NT2/D1 (cell line): ENCODE results near the gene HMGN4.

Experiments used
- DNase-seq: peaks from one replicate; pipeline ENCODE4 v3.0.0-alpha.2; 2011; ENCODE audit warnings: low read depth, low spot score
- H3K27me3 ChIP-seq: 2 replicates; pipeline ENCODE4 v1.6.0; 2011; ENCODE audit warnings: mild to moderate bottlenecking; ENCODE audit not compliant: insufficient read length, insufficient read depth
- H3K36me3 ChIP-seq: 2 replicates; pipeline ENCODE4 v1.6.1; 2011; ENCODE audit warnings: mild to moderate bottlenecking, low read length, mixed read lengths; ENCODE audit not compliant: insufficient read depth, insufficient read length
- H3K4me1 ChIP-seq: 2 replicates; pipeline ENCODE4 v1.5.1; 2011; ENCODE audit not compliant: insufficient read depth, insufficient read length
- H3K4me3 ChIP-seq: 2 replicates; pipeline ENCODE4 v1.5.1; 2011; ENCODE audit warnings: low read depth; ENCODE audit not compliant: insufficient read length
- H3K9ac ChIP-seq: 2 replicates; pipeline ENCODE4 v1.6.0; 2011; ENCODE audit warnings: low read depth; ENCODE audit not compliant: insufficient read length
- H3K9me3 ChIP-seq: 2 replicates; pipeline ENCODE4 v1.5.1; 2011; ENCODE audit warnings: mild to moderate bottlenecking, low read length; ENCODE audit not compliant: insufficient read depth
- SUZ12 ChIP-seq: IDR thresholded peaks from 2 replicates; pipeline ENCODE4 v1.6.1; 2011; ENCODE audit not compliant: insufficient read length, insufficient read depth; ENCODE audit errors: extremely low read depth
- YY1 ChIP-seq: IDR thresholded peaks from 2 replicates; pipeline ENCODE4 v1.6.1; 2011; ENCODE audit not compliant: insufficient read length, insufficient read depth
- ZNF274 ChIP-seq: IDR thresholded peaks from 2 replicates; pipeline ENCODE4 v1.6.1; 2011; ENCODE audit warnings: mild to moderate bottlenecking, low read depth, low read length

Gene HMGN4

GRCh38 chr6:26525838-26526237 lies 12.3 kb upstream of the HMGN4 start:
- no peaks in the 10 kb centered on the region for H3K9me3 ChIP-seq
- TF ChIP-seq ZNF274: no peak
- TF ChIP-seq YY1: no peak
- TF ChIP-seq SUZ12: no peak
- H3K9ac ChIP-seq: no peak overlapping the region

GRCh38 chr6:26526928-26527327 lies 11.2 kb upstream of the HMGN4 start:
- H3K9me3 ChIP-seq: no peaks in the 10 kb centered on the region
- TF ChIP-seq SUZ12 (no peak), YY1 (no peak)
- no peak for DNase-seq
- H3K9ac ChIP-seq: no peak overlapping the region
- H3K4me3 ChIP-seq: no peak overlapping the region
- no peaks in the 10 kb centered on the region for H3K27me3 ChIP-seq
- H3K36me3 ChIP-seq: no peaks in the 10 kb centered on the region
- peaks cover 2% of the 10 kb centered on the region for H3K4me1 ChIP-seq

More at GRCh38 chr6:26525838-26526237, 12.3 kb upstream of the HMGN4 start:
- H3K36me3 ChIP-seq: no peaks in the 10 kb centered on the region
- DNase-seq: no peak
- no peak overlapping the region for H3K4me3 ChIP-seq
- no peaks in the 10 kb centered on the region for H3K27me3 ChIP-seq
- H3K4me1 ChIP-seq: peaks cover 2% of the 10 kb centered on the region

- Histone ChIP-seq H3K9ac (no peak overlapping the region), H3K4me1 (peaks cover 2% of the 10 kb centered on the region), H3K4me3 (no peak overlapping the region), H3K9me3 (no peaks in the 10 kb centered on the region), H3K27me3 (no peaks in the 10 kb centered on the region), H3K36me3 (no peaks in the 10 kb centered on the region)
- no peak for DNase-seq
- TF ChIP-seq YY1: no peak
Measured at GRCh38 chr6:26530203-26530602, 8.0 kb upstream of the HMGN4 start.

- no peak for DNase-seq
- H3K4me1 ChIP-seq: peaks cover 2% of the 10 kb centered on the region
- no peaks in the 10 kb centered on the region for H3K9me3 ChIP-seq
- no peak for TF ChIP-seq ZNF274
- TF ChIP-seq SUZ12: no peak
- TF ChIP-seq YY1: no peak
- no peak overlapping the region for H3K9ac ChIP-seq
- H3K4me3 ChIP-seq: no peak overlapping the region
- H3K27me3 ChIP-seq: no peaks in the 10 kb centered on the region
- no peaks in the 10 kb centered on the region for H3K36me3 ChIP-seq
Measured at GRCh38 chr6:26531897-26532296, 6.3 kb upstream of the HMGN4 start.

GRCh38 chr6:26532699-26533531 lies 5.3 kb upstream of the HMGN4 start:
- H3K4me1 ChIP-seq: peaks cover 2% of the 10 kb centered on the region
- TF ChIP-seq ZNF274 (no peak), YY1 (no peak), SUZ12 (no peak)
- no peaks in the 10 kb centered on the region for H3K9me3 ChIP-seq
- H3K9ac ChIP-seq: peak overlapping the region; percentile 69
- no peaks in the 10 kb centered on the region for H3K27me3 ChIP-seq
- peak overlapping the region; percentile 53 for H3K4me3 ChIP-seq
- H3K36me3 ChIP-seq: no peaks in the 10 kb centered on the region
- DNase-seq: no peak

GRCh38 chr6:26533532-26533931 lies 4.6 kb upstream of the HMGN4 start:
- Histone ChIP-seq H3K9me3 (no peaks in the 10 kb centered on the region), H3K27me3 (no peaks in the 10 kb centered on the region), H3K9ac (no peak overlapping the region), H3K4me1 (peaks cover 2% of the 10 kb centered on the region), H3K4me3 (peak overlapping the region; percentile 53), H3K36me3 (no peaks in the 10 kb centered on the region)
- no peak for DNase-seq
- TF ChIP-seq ZNF274: no peak

- DNase-seq: no peak
- H3K4me1 ChIP-seq: no peaks in the 10 kb centered on the region
Measured at GRCh38 chr6:26534681-26535465, 3.3 kb upstream of the HMGN4 start.

More at GRCh38 chr6:26534681-26535465, 3.3 kb upstream of the HMGN4 start:
- TF ChIP-seq YY1 (no peak), ZNF274 (no peak), SUZ12 (no peak)
- no peaks in the 10 kb centered on the region for H3K9me3 ChIP-seq
- no peaks in the 10 kb centered on the region for H3K27me3 ChIP-seq
- no peak overlapping the region for H3K9ac ChIP-seq
- H3K36me3 ChIP-seq: peaks cover 3% of the 10 kb centered on the region
- H3K4me3 ChIP-seq: no peak overlapping the region
